ENCODE measurements around the gene MEF2A.

DNA sequence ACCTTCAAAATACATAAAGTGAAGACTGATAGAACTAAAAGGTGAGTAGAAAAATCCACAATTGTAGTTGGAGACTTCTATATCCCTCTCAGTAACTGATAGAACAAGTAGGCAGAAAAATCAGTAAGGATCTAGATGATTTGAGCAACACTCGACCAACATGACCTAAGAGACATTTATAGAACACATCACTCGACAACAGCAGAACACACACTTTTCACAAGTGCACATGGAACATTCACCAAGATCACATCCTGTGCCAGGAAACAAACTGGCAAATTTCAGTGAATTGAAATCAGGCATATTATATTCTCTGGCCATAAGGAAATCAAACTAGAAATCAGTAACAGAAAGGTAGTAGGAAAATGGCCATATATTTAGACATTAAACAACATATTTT, 130.3 kb downstream of the MEF2A start:
- no peak for TF ChIP-seq CTCF (conservative IDR thresholded peaks at IDR 0.05; ENCODE audit: low read depth, low read length)
- TF ChIP-seq EZH2phosphoT487 (IDR thresholded peaks at IDR 0.05; ENCODE audit: borderline replicate concordance, low read length) = no peak
